Measurements from ENCODE around the gene CTTNBP2NL.
"Not testable (repeated sequence)": the region's sequence is repeated elsewhere in the genome, so short reads cannot be mapped to it uniquely, and the experiment has no call there.

CTTNBP2NL gene

GRCh38 chr1:112466078-112466660 is 70.2 kb downstream of the CTTNBP2NL start:
- Histone ChIP-seq H3K9ac (ENCODE audit: low read length) (no peak overlapping the region), H2BK12ac (ENCODE audit: low read length) (peak overlapping the region; percentile 3), H3K14ac (ENCODE audit: low read length) (peak overlapping the region; percentile 1), H2AFZ (ENCODE audit: insufficient read depth, low read length, poor library complexity) (peak overlapping the region; percentile 57), H4K12ac (ENCODE audit: low read depth, low read length) (no peak overlapping the region), H3K27me3 (ENCODE audit: insufficient read depth, low read length) (no peaks in the 10 kb centered on the region), H3K4ac (ENCODE audit: low read depth, low read length) (no peak overlapping the region), H3K4me3 (ENCODE audit: low read depth, low read length) (no peak overlapping the region), H3K9me3 (ENCODE audit: insufficient read depth, low read depth, low read length) (no peaks in the 10 kb centered on the region), H3K18ac (ENCODE audit: low read length) (peak overlapping the region; percentile 6), H3K4me2 (ENCODE audit: low read length) (peak overlapping the region; percentile 50), H2BK5ac (ENCODE audit: low read depth, low read length, poor library complexity) (no peak overlapping the region), H4K91ac (ENCODE audit: low read depth, low read length) (peak overlapping the region; percentile 47), H3K23ac (ENCODE audit: low read length) (no peak overlapping the region), H2AK5ac (ENCODE audit: low read length) (no peak overlapping the region), H3K4me1 (ENCODE audit: control insufficient read depth in 1 of 2, insufficient read depth in 2 of 2, low read length in 2 of 2) (peaks cover 12 to 37% of the 10 kb centered on the region in 2 experiments), H4K8ac (ENCODE audit: low read depth, low read length) (peak overlapping the region; percentile 66), H3K27ac (ENCODE audit: low read depth, low read length) (no peak overlapping the region), H2BK120ac (ENCODE audit: insufficient read depth, low read length, poor library complexity) (no peak overlapping the region), H3K79me1 (ENCODE audit: low read length) (peaks cover 13% of the 10 kb centered on the region), H3K79me2 (ENCODE audit: control insufficient read depth, insufficient read depth, low read length, poor library complexity) (no peaks in the 10 kb centered on the region), H3K36me3 (ENCODE audit: control insufficient read depth in 1 of 2, insufficient read depth in 2 of 2, low read length in 2 of 2) (no peaks in the 10 kb centered on the region)
- peak; percentile 98 to 99 for DNase-seq
- WGBS (ENCODE audit: extremely low coverage, insufficient coverage, insufficient read length) = no CpG with 5 or more reads among the region's 31 CpGs

GRCh38 chr1:112470324-112470723 is 74.3 kb downstream of the CTTNBP2NL start:
- no CpG with 5 or more reads among the region's 7 CpGs for WGBS (ENCODE audit: extremely low coverage, insufficient coverage, insufficient read length)

GRCh38 chr1:112470966-112471365 is 75.0 kb downstream of the CTTNBP2NL start:
- H2BK5ac ChIP-seq (ENCODE audit: low read depth, low read length, poor library complexity) = no peak overlapping the region
- no peak overlapping the region for H3K23ac ChIP-seq (ENCODE audit: low read length)
- no peak overlapping the region for H3K27ac ChIP-seq (ENCODE audit: low read depth, low read length)
- no peaks in the 10 kb centered on the region for H3K36me3 ChIP-seq (ENCODE audit: control insufficient read depth in 1 of 2, insufficient read depth in 2 of 2, low read length in 2 of 2)
- no peaks in the 10 kb centered on the region for H3K79me2 ChIP-seq (ENCODE audit: control insufficient read depth, insufficient read depth, low read length, poor library complexity)
- no peak overlapping the region for H4K91ac ChIP-seq (ENCODE audit: low read depth, low read length)
- no peak overlapping the region for H4K12ac ChIP-seq (ENCODE audit: low read depth, low read length)
- no peak overlapping the region for H3K9ac ChIP-seq (ENCODE audit: low read length)
- WGBS (ENCODE audit: extremely low coverage, insufficient coverage, insufficient read length) = no CpG with 5 or more reads among the region's 3 CpGs
- no peak overlapping the region for H3K14ac ChIP-seq (ENCODE audit: low read length)
- H2AK5ac ChIP-seq (ENCODE audit: low read length) = no peak overlapping the region
- H2BK12ac ChIP-seq (ENCODE audit: low read length) = no peak overlapping the region
- H4K8ac ChIP-seq (ENCODE audit: low read depth, low read length) = no peak overlapping the region
- H3K4me3 ChIP-seq (ENCODE audit: low read depth, low read length) = peak overlapping the region; percentile 10
- H3K27me3 ChIP-seq (ENCODE audit: insufficient read depth, low read length) = no peaks in the 10 kb centered on the region
- no peak overlapping the region for H2BK120ac ChIP-seq (ENCODE audit: insufficient read depth, low read length, poor library complexity)
- peaks cover 3% of the 10 kb centered on the region in 2 experiments for H3K4me1 ChIP-seq (ENCODE audit: control insufficient read depth in 1 of 2, insufficient read depth in 2 of 2, low read length in 2 of 2)
- H3K9me3 ChIP-seq (ENCODE audit: insufficient read depth, low read depth, low read length) = no peaks in the 10 kb centered on the region
- no peaks in the 10 kb centered on the region for H3K79me1 ChIP-seq (ENCODE audit: low read length)
- DNase-seq = no peak
- no peak overlapping the region for H3K4ac ChIP-seq (ENCODE audit: low read depth, low read length)
- no peak overlapping the region for H2AFZ ChIP-seq (ENCODE audit: insufficient read depth, low read length, poor library complexity)
- no peak overlapping the region for H3K4me2 ChIP-seq (ENCODE audit: low read length)
- H3K18ac ChIP-seq (ENCODE audit: low read length) = no peak overlapping the region

More at GRCh38 chr1:112470324-112470723, 74.3 kb downstream of the CTTNBP2NL start:
- H2AK5ac ChIP-seq (ENCODE audit: low read length); H4K8ac ChIP-seq (ENCODE audit: low read depth, low read length); H3K27me3 ChIP-seq (ENCODE audit: insufficient read depth, low read length); H2BK5ac ChIP-seq (ENCODE audit: low read depth, low read length, poor library complexity); H3K4me3 ChIP-seq (ENCODE audit: low read depth, low read length); H2BK12ac ChIP-seq (ENCODE audit: low read length); H3K4me2 ChIP-seq (ENCODE audit: low read length); H3K79me2 ChIP-seq (ENCODE audit: control insufficient read depth, insufficient read depth, low read length, poor library complexity); H3K27ac ChIP-seq (ENCODE audit: low read depth, low read length); H2AFZ ChIP-seq (ENCODE audit: insufficient read depth, low read length, poor library complexity); H3K36me3 ChIP-seq (ENCODE audit: control insufficient read depth in 1 of 2, insufficient read depth in 2 of 2, low read length in 2 of 2); H3K23ac ChIP-seq (ENCODE audit: low read length); DNase-seq; H3K18ac ChIP-seq (ENCODE audit: low read length); H4K91ac ChIP-seq (ENCODE audit: low read depth, low read length); H3K9me3 ChIP-seq (ENCODE audit: insufficient read depth, low read depth, low read length); H3K14ac ChIP-seq (ENCODE audit: low read length); H2BK120ac ChIP-seq (ENCODE audit: insufficient read depth, low read length, poor library complexity); H3K79me1 ChIP-seq (ENCODE audit: low read length); H3K4me1 ChIP-seq (ENCODE audit: control insufficient read depth in 1 of 2, insufficient read depth in 2 of 2, low read length in 2 of 2); H4K12ac ChIP-seq (ENCODE audit: low read depth, low read length); H3K9ac ChIP-seq (ENCODE audit: low read length); H3K4ac ChIP-seq (ENCODE audit: low read depth, low read length): not testable (repeated sequence)

- H3K27me3 ChIP-seq (ENCODE audit: insufficient read depth, low read length) = no peaks in the 10 kb centered on the region
- no peak overlapping the region for H3K18ac ChIP-seq (ENCODE audit: low read length)
- H2BK120ac ChIP-seq (ENCODE audit: insufficient read depth, low read length, poor library complexity) = no peak overlapping the region
- H2BK12ac ChIP-seq (ENCODE audit: low read length) = no peak overlapping the region
- WGBS (ENCODE audit: extremely low coverage, insufficient coverage, insufficient read length) = no CpG with 5 or more reads among the region's 1 CpG
- no peak overlapping the region for H4K8ac ChIP-seq (ENCODE audit: low read depth, low read length)
- H4K12ac ChIP-seq (ENCODE audit: low read depth, low read length) = no peak overlapping the region
- H3K9ac ChIP-seq (ENCODE audit: low read length) = no peak overlapping the region
- no peak overlapping the region for H3K4me2 ChIP-seq (ENCODE audit: low read length)
- no peak overlapping the region for H2AFZ ChIP-seq (ENCODE audit: insufficient read depth, low read length, poor library complexity)
- H3K4me3 ChIP-seq (ENCODE audit: low read depth, low read length) = no peak overlapping the region
- H3K36me3 ChIP-seq (ENCODE audit: control insufficient read depth in 1 of 2, insufficient read depth in 2 of 2, low read length in 2 of 2) = no peaks in the 10 kb centered on the region
- DNase-seq = no peak
- H3K27ac ChIP-seq (ENCODE audit: low read depth, low read length) = no peak overlapping the region
- peaks cover 6% of the 10 kb centered on the region for H3K9me3 ChIP-seq (ENCODE audit: insufficient read depth, low read depth, low read length)
- H3K14ac ChIP-seq (ENCODE audit: low read length) = no peak overlapping the region
- H4K91ac ChIP-seq (ENCODE audit: low read depth, low read length) = no peak overlapping the region
- H3K4me1 ChIP-seq (ENCODE audit: control insufficient read depth in 1 of 2, insufficient read depth in 2 of 2, low read length in 2 of 2) = no peaks in the 10 kb centered on the region
- no peaks in the 10 kb centered on the region for H3K79me2 ChIP-seq (ENCODE audit: control insufficient read depth, insufficient read depth, low read length, poor library complexity)
- no peaks in the 10 kb centered on the region for H3K79me1 ChIP-seq (ENCODE audit: low read length)
- H3K23ac ChIP-seq (ENCODE audit: low read length) = no peak overlapping the region
- no peak overlapping the region for H3K4ac ChIP-seq (ENCODE audit: low read depth, low read length)
- H2AK5ac ChIP-seq (ENCODE audit: low read length) = no peak overlapping the region
- no peak overlapping the region for H2BK5ac ChIP-seq (ENCODE audit: low read depth, low read length, poor library complexity)
Observed at GRCh38 chr1:112472142-112472541, 76.1 kb downstream of the CTTNBP2NL start.

All from trophoblast cell (in vitro differentiated cells and primary cell).